Esophagus muscularis mucosa (tissue), 4 donors: ENCODE data around the gene DIP2C. TPM values are rescaled to one million over a fixed set of nuclear protein-coding genes. Genes with fewer than 3 reads are reported as not detected.
"Not testable (repeated sequence)": the region's sequence is repeated elsewhere in the genome, so short reads cannot be mapped to it uniquely, and the experiment has no call there.

Experiments used
- DNase-seq: peaks from one replicate; pipeline ENCODE4 v3.0.0-alpha.2; 2017; ENCODE audit errors: extremely low spot score
- H3K27ac ChIP-seq, 4 donors: fragments of 200-600 bp; sonication (generic); replicated peaks in 1 of 4; 1 replicate in 3 of 4; 2 replicates in 1 of 4; pipeline ENCODE4 v1.5.1; 2016 to 2019; ENCODE audit warnings: mild to moderate bottlenecking in 1 of 4
- H3K27me3 ChIP-seq, 4 donors: fragments of 200-600 bp; sonication (generic); one replicate each; pipeline versions ENCODE4 v1.5.1 to v1.6.0; 2016 to 2019
- H3K36me3 ChIP-seq, 4 donors: fragments of 200-600 bp; sonication (generic); one replicate each; pipeline ENCODE4 v1.5.1; 2016 to 2019
- H3K4me1 ChIP-seq, 4 donors: fragments of 200-600 bp; sonication (generic); one replicate each; pipeline ENCODE4 v1.5.1; 2016 to 2019
- H3K4me3 ChIP-seq, 4 donors: fragments of 200-600 bp; sonication (generic); 1 replicate in 2 of 4; 2 replicates in 2 of 4; pipeline ENCODE4 v1.5.1; 2016 to 2019; ENCODE audit warnings: mild to moderate bottlenecking in 4 of 4, moderate library complexity in 1 of 4
- H3K9me3 ChIP-seq, 4 donors: fragments of 200-600 bp; sonication (generic); 1 replicate in 3 of 4; 2 replicates in 1 of 4; pipeline ENCODE4 v1.5.1; 2016 to 2019
- EP300 ChIP-seq: sonication (generic); formaldehyde crosslinking; IDR thresholded peaks from one replicate; pipeline ENCODE4 v1.6.1; 2017; ENCODE audit warnings: antibody characterized with exemption
- POLR2A ChIP-seq: fragments of 450-650 bp; IDR thresholded peaks from one replicate; pipeline ENCODE4 v1.6.1; 2017; ENCODE audit warnings: antibody characterized with exemption, moderate library complexity, mild to moderate bottlenecking, low read depth
- POLR2AphosphoS5 ChIP-seq, 2 donors: sonication (generic); formaldehyde crosslinking; IDR thresholded peaks; one replicate each; pipeline ENCODE4 v1.6.1; 2017; ENCODE audit warnings: antibody characterized with exemption in 2 of 2
- WGBS: methylation state at CpG from one replicate; pipeline ENCODE4 v1.1.5; 2018; 5-methylcytosine and 5-hydroxymethylcytosine counted together
- intact Hi-C: fragments of 100-400 bp; cut with DNase I; formaldehyde crosslinking; loops from one replicate; pipeline ENCODE4 v1.15.1; 2023
- total RNA-seq, 4 donors: library from RNA; depleted of rRNA; stranded (reverse); fragments of >200 nt; gene quantifications; one replicate each; pipeline versions ENCODE4 v1.1.0 to v1.2.1, GENCODE V29; 2016
- TF ChIP-seq, protein P1 (sequence below), 3 experiments: fragments of 200-600 bp in 2 of 3; fragments of 450-650 bp in 1 of 3; sonication (generic) in 2 of 3; IDR thresholded peaks; one replicate each; pipeline ENCODE4 v1.5.1; 2017 to 2019; ENCODE audit warnings: antibody characterized with exemption in 3 of 3, mild to moderate bottlenecking in 2 of 3, moderate library complexity in 1 of 3

The DIP2C gene
- total RNA-seq, 4 donors from 2014 or later: 38.6 to 66.4 (median 55.7) TPM

DNA sequence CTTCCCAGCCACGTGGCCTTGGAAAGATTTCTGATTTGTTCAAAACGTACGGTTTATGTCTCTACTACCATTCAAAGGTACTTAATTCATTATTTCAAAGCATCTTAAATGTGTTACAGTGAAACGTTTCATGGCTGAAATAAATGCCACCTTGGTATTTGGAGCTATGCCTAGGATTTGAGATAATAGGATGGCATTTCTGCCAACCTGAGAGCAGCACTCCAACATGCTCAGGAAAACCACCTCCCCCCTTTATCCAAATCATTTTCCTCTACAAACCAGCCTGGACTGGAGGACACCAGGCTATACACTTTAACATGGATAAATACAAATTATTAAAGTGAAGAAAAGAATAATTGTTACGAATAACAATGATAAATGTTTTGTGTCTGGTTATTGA lies 293.4 kb downstream of the DIP2C start:
- no peaks in the 10 kb centered on the region for H3K9me3 ChIP-seq
- TF ChIP-seq POLR2A (no peak), POLR2AphosphoS5 (IDR thresholded peaks at IDR 0.05) (no peak), EP300 (no peak)
- TF ChIP-seq, protein P1, sequence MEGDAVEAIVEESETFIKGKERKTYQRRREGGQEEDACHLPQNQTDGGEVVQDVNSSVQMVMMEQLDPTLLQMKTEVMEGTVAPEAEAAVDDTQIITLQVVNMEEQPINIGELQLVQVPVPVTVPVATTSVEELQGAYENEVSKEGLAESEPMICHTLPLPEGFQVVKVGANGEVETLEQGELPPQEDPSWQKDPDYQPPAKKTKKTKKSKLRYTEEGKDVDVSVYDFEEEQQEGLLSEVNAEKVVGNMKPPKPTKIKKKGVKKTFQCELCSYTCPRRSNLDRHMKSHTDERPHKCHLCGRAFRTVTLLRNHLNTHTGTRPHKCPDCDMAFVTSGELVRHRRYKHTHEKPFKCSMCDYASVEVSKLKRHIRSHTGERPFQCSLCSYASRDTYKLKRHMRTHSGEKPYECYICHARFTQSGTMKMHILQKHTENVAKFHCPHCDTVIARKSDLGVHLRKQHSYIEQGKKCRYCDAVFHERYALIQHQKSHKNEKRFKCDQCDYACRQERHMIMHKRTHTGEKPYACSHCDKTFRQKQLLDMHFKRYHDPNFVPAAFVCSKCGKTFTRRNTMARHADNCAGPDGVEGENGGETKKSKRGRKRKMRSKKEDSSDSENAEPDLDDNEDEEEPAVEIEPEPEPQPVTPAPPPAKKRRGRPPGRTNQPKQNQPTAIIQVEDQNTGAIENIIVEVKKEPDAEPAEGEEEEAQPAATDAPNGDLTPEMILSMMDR (IDR thresholded peaks at IDR 0.05): no peak
- peaks cover 0 to 36% (median 15%) of the 10 kb centered on the region in 4 donors for H3K36me3 ChIP-seq
- H3K4me3 ChIP-seq: no peak overlapping the region
- intact Hi-C loops: no loop called here
- no peaks in the 10 kb centered on the region for H3K27me3 ChIP-seq
- DNase-seq: no peak
- H3K27ac ChIP-seq: peak overlapping the region in 3 of 4 donors; percentile 7 to 37 (median 21)
- H3K4me1 ChIP-seq: peaks cover 18 to 36% (median 33%) of the 10 kb centered on the region in 4 donors
- WGBS: 55% methylated on average over 5 of the region's 5 CpGs

DNA sequence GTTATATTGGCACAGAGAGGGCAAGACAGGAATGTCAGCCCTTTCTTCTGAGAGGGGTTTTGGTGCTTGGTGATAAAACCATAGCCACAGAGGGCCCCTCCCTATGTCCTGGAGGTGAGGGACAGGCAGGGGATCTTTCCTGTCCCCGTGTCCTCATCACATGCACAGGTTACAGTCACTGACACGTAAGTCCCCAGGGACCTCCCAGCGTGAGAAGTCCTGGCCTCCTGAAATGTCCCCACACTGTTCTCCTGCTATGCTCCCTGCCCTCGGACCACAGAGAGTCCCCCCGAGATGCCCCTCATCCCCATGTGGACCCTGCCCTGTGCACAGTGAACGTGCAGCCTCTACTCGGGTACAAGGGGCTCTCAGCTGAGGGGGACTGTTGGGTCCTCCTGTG lies 293.8 kb downstream of the DIP2C start:
- peaks cover 0 to 40% (median 16%) of the 10 kb centered on the region in 4 donors for H3K36me3 ChIP-seq
- 90% methylated on average over 7 of the region's 7 CpGs for WGBS
- peaks cover 18 to 36% (median 34%) of the 10 kb centered on the region in 4 donors for H3K4me1 ChIP-seq
- no peaks in the 10 kb centered on the region for H3K27me3 ChIP-seq
- H3K4me3 ChIP-seq: no peak overlapping the region
- no peak for DNase-seq
- peak overlapping the region in 3 of 4 donors; percentile 7 to 37 (median 20) for H3K27ac ChIP-seq
- intact Hi-C loops: no loop called here
- H3K9me3 ChIP-seq: no peaks in the 10 kb centered on the region
- no peak for TF ChIP-seq POLR2AphosphoS5 (IDR thresholded peaks at IDR 0.05)
- TF ChIP-seq, protein P1 (IDR thresholded peaks at IDR 0.05): no peak
- TF ChIP-seq EP300: no peak
- TF ChIP-seq POLR2A: no peak

DNA sequence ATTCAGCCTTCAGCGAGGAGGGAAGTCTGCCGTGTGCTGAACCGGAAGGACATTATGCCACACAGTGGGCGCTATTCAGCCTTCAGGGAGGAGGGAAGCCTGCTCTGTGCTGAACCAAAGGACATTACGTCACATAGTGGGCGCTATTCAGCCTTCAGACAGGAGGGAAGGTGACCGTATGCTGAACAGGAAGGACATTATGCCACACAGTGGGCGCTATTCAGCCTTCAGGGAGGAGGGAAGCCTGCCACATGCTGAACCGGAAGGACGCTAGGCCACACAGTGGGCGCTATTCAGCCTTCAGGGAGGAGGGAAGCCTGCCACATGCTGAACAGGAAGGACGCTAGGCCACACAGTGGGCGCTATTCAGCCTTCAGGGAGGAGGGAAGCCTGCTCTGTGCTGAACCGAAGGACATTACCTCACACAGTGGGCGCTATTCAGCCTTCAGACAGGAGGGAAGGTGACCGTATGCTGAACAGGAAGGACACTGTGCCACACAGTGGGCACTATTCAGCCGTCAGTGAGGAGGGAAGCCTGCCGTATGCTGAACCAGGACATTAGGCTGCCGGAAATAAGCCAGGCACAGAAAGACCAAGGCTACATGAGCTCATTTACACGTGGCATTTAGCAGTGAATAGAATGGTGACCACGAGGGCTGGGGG lies 294.9 kb downstream of the DIP2C start:
- H3K4me1 ChIP-seq: peaks cover 18 to 36% (median 34%) of the 10 kb centered on the region in 4 donors
- H3K36me3 ChIP-seq: peaks cover 6 to 40% (median 21%) of the 10 kb centered on the region in 4 donors
- H3K27ac ChIP-seq: peak overlapping the region; percentile 37 to 76 (median 52)
- WGBS: 65% methylated on average over 19 of the region's 21 CpGs
- intact Hi-C loops, DNase-seq, H3K9me3 ChIP-seq, H3K27me3 ChIP-seq, H3K4me3 ChIP-seq: not testable (repeated sequence)

DNA sequence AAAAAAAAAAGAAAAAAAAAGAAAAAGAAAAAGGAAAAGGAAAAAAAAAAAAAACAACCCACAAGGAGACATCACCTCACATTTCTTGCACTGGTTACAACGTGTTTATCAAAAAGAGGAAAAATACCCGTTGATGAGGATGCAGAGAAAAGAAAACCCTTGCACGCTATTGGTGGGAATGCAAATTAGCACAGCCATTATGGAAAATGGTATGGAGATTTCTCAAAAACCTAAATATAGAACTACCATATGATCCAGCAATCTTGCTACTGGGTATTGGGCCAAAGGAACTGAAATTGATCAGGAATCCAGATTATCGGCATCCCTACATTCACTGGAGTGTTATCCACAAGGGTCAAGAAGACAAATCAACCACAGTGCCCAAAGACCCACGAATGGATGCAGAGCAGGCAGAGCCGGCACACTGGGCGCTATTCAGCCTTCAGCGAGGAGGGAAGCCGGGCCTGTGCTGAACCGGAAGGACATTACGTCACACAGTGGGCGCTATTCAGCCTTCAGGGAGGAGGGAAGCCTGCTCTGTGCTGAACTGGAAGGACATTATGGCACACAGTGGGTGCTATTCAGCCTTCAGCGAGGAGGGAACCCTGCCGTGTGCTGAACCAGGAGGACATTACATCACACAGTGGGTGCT lies 295.6 kb downstream of the DIP2C start:
- WGBS: 92% methylated on average over 14 of the region's 14 CpGs
- Histone ChIP-seq H3K4me1 (peaks cover 18 to 36% (median 34%) of the 10 kb centered on the region in 4 donors), H3K27ac (peak overlapping the region; percentile 37 to 76 (median 52)), H3K36me3 (peaks cover 10 to 40% (median 23%) of the 10 kb centered on the region in 4 donors), H3K27me3 (no peaks in the 10 kb centered on the region), H3K9me3 (no peaks in the 10 kb centered on the region), H3K4me3 (no peak overlapping the region)
- DNase-seq: no peak
- intact Hi-C loops: no loop called here
- TF ChIP-seq POLR2AphosphoS5 (IDR thresholded peaks at IDR 0.05): no peak
- TF ChIP-seq POLR2A: no peak
- no peak for TF ChIP-seq EP300

DNA sequence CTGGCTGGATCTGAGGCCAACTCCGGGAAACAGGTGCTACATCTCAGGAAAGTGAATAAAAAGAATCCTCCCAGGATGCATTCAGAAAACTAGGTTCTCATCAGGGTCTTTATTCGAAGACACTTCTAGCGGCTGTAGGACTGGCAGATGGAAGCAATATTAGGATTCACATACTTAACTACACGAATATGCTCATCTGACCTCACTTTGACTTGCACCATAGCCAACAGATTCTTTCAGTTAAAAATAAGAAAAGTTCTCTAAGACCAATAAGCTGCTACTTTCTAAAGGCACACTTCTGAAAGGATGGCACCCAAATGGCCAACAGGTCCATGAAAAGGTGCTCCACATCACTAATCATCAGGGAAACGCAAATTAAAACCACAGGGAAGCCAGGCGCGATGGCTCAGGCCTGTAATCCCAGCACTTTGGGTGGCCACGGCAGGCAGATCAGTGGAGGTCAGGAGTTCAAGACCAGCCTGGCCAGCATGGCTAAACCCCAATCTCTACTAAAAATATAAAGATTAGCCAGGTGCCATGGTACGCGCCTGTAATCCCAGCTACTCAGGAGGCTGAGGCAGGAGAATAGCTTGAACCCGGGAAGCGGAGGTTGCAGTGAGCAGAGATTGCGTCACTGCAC lies 296.2 kb downstream of the DIP2C start:
- Histone ChIP-seq H3K36me3 (peaks cover 10 to 43% (median 27%) of the 10 kb centered on the region in 4 donors), H3K27ac (no peak overlapping the region), H3K4me1 (peaks cover 18 to 38% (median 34%) of the 10 kb centered on the region in 4 donors), H3K4me3 (no peak overlapping the region), H3K27me3 (no peaks in the 10 kb centered on the region), H3K9me3 (no peaks in the 10 kb centered on the region)
- 90% methylated on average over 13 of the region's 13 CpGs for WGBS
- no peak for TF ChIP-seq POLR2AphosphoS5 (IDR thresholded peaks at IDR 0.05)
- no peak for TF ChIP-seq POLR2A
- TF ChIP-seq, protein P1 (IDR thresholded peaks at IDR 0.05): no peak
- TF ChIP-seq EP300: no peak
- intact Hi-C loops: no loop called here
- DNase-seq: no peak
